DND-41 (cell line): ENCODE measurements around the gene FNDC7.

Source experiments
- ATAC-seq: fragments of 200-7000 bp; cut with Tn5 transposase; 3 replicates; pipeline ENCODE4 v1.9.1; 2021; ENCODE audit warnings: low read depth; ENCODE audit not compliant: insufficient read depth
- DNase-seq: peaks from one replicate; pipeline ENCODE4 v3.0.0-alpha.2; 2020
- H2AFZ ChIP-seq: 2 replicates; pipeline ENCODE4 v1.6.0; 2012; ENCODE audit warnings: low read depth, low read length
- H3K27ac ChIP-seq: 2 replicates; pipeline ENCODE4 v1.5.1; 2012; ENCODE audit warnings: low read length, inconsistent platforms
- H3K27me3 ChIP-seq: fragments of 200-600 bp; sonication (generic); 2 replicates; pipeline ENCODE4 v1.6.0; 2012; ENCODE audit warnings: low read length, mild to moderate bottlenecking, inconsistent platforms; ENCODE audit not compliant: insufficient read depth, poor library complexity
- H3K36me3 ChIP-seq: 2 replicates; pipeline ENCODE4 v1.5.1; 2012; ENCODE audit warnings: low read length, inconsistent platforms; ENCODE audit not compliant: insufficient read depth
- H3K4me1 ChIP-seq: 2 replicates; pipeline ENCODE4 v1.5.1; 2012; ENCODE audit warnings: mild to moderate bottlenecking, low read length; ENCODE audit not compliant: insufficient read depth
- H3K4me2 ChIP-seq: 2 replicates; pipeline ENCODE4 v1.6.0; 2012; ENCODE audit warnings: mild to moderate bottlenecking, moderate library complexity, low read length, inconsistent platforms; ENCODE audit not compliant: insufficient read depth
- H3K4me3 ChIP-seq, 2 experiments: fragments of 200-600 bp in 1 of 2; shearing (Covaris generic) in 1 of 2; 2 replicates each; pipeline ENCODE4 v1.5.1; 2012 to 2016; ENCODE audit warnings: inconsistent platforms in 2 of 2, low read length in 2 of 2, mild to moderate bottlenecking in 2 of 2, low read depth in 1 of 2, moderate library complexity in 1 of 2
- H3K79me2 ChIP-seq: 2 replicates; pipeline ENCODE4 v1.6.0; 2012; ENCODE audit warnings: low read length, inconsistent platforms; ENCODE audit not compliant: insufficient read depth
- H3K9ac ChIP-seq: 2 replicates; pipeline ENCODE4 v1.6.0; 2012; ENCODE audit warnings: low read depth, mild to moderate bottlenecking, inconsistent platforms, low read length, moderate library complexity
- H3K9me3 ChIP-seq: 2 replicates; pipeline ENCODE4 v1.5.1; 2012; ENCODE audit warnings: low read length, moderate library complexity, mild to moderate bottlenecking, inconsistent platforms; ENCODE audit not compliant: insufficient read depth, severe bottlenecking
- H4K20me1 ChIP-seq: 2 replicates; pipeline ENCODE4 v1.6.0; 2012; ENCODE audit warnings: low read length; ENCODE audit not compliant: insufficient read depth
- CTCF ChIP-seq: IDR thresholded peaks from 2 replicates; pipeline ENCODE4 v1.5.1; 2012; ENCODE audit warnings: borderline replicate concordance, low read length, moderate library complexity, mild to moderate bottlenecking; ENCODE audit not compliant: poor library complexity, severe bottlenecking; ENCODE audit errors: extremely low read depth
- EZH2 ChIP-seq: IDR thresholded peaks from 3 replicates; pipeline ENCODE4 v1.6.1; 2012; ENCODE audit warnings: borderline replicate concordance, low read depth, mild to moderate bottlenecking, moderate library complexity, low read length, inconsistent platforms; ENCODE audit not compliant: severe bottlenecking

FNDC7 gene

GRCh38 chr1:108742253-108742652 is 29.5 kb downstream of the FNDC7 start:
- no peak overlapping the region for H2AFZ ChIP-seq
- no peak for TF ChIP-seq EZH2
- no peak for TF ChIP-seq CTCF
- no peaks in the 10 kb centered on the region for H3K27me3 ChIP-seq
- peaks cover 5% of the 10 kb centered on the region for H3K4me1 ChIP-seq
- ATAC-seq (no peak), DNase-seq (no peak)
- no peak overlapping the region for H3K27ac ChIP-seq
- H3K4me2 ChIP-seq = no peak overlapping the region
- H4K20me1 ChIP-seq = no peaks in the 10 kb centered on the region
- H3K9ac ChIP-seq = no peak overlapping the region
- H3K9me3 ChIP-seq = no peaks in the 10 kb centered on the region
- peaks cover 5% of the 10 kb centered on the region for H3K79me2 ChIP-seq
- H3K36me3 ChIP-seq = no peaks in the 10 kb centered on the region
- H3K4me3 ChIP-seq = no peak overlapping the region

GRCh38 chr1:108745980-108746381 is 33.3 kb downstream of the FNDC7 start:
- Histone ChIP-seq H3K27me3 (no peaks in the 10 kb centered on the region), H3K9ac (peak overlapping the region; percentile 77; the same call in 1 of the 2 replicates), H3K9me3 (no peaks in the 10 kb centered on the region), H3K4me2 (peak overlapping the region; percentile 77), H4K20me1 (peaks cover 11% of the 10 kb centered on the region; the same call in 1 of the 2 replicates), H3K4me1 (peaks cover 30% of the 10 kb centered on the region), H3K79me2 (peaks cover 40% of the 10 kb centered on the region), H3K36me3 (peaks cover 6% of the 10 kb centered on the region; the same call in 1 of the 2 replicates), H3K4me3 (peak overlapping the region in 1 of 2 experiments; percentile 67; a peak in 2 of 4 replicates), H2AFZ (peak overlapping the region; percentile 82), H3K27ac (peak overlapping the region; percentile 60)
- no peak for TF ChIP-seq CTCF
- no peak for TF ChIP-seq EZH2
- DNase-seq (no peak), ATAC-seq (no peak)

- TF ChIP-seq CTCF (peak; percentile 98), EZH2 (no peak)
- Histone ChIP-seq H3K4me3 (peak within 1 kb of the TSS; percentile 67 to 75), H3K9ac (peak within 1 kb of the TSS; percentile 77), H3K27me3 (no peaks in the 10 kb centered on the region), H3K36me3 (peaks cover 7% of the 10 kb centered on the region; the same call in 1 of the 2 replicates), H3K27ac (peak within 1 kb of the TSS; percentile 91), H3K79me2 (peaks cover 43% of the 10 kb centered on the region), H3K9me3 (no peaks in the 10 kb centered on the region), H2AFZ (peak within 1 kb of the TSS; percentile 87), H4K20me1 (peaks cover 11% of the 10 kb centered on the region; the same call in 1 of the 2 replicates), H3K4me2 (peak within 1 kb of the TSS; percentile 77), H3K4me1 (peaks cover 32% of the 10 kb centered on the region)
- ATAC-seq (peak; percentile 90), DNase-seq (peak; percentile 99)
These were observed 33.9 kb downstream of the FNDC7 start, which contains the start of gene STXBP3 for GRCh38 chr1:108746382-108747170. Gene STXBP3, plus strand, starts transcription at chr1:108746674. Its CDS starts 64 bp downstream, at chr1:108746738.
